Right atrium auricular region (tissue), 2 donors: ENCODE measurements around the gene PRDM10. TPM values are rescaled to one million over a fixed set of nuclear protein-coding genes. Genes with fewer than 3 reads are reported as not detected.
"Not testable (repeated sequence)": the region's sequence is repeated elsewhere in the genome, so short reads cannot be mapped to it uniquely, and the experiment has no call there.

ENCODE experiments used
- DNase-seq: peaks from one replicate; pipeline ENCODE4 v3.0.0-alpha.2; 2019; ENCODE audit warnings: low spot score
- H3K27ac ChIP-seq, 2 donors: fragments of 200-600 bp; sonication (generic); 1 replicate in 1 of 2; 2 replicates in 1 of 2; pipeline ENCODE4 v1.5.1; 2016 to 2019
- H3K27me3 ChIP-seq, 2 donors: fragments of 200-600 bp; sonication (generic); one replicate each; pipeline versions ENCODE4 v1.5.1 to v1.6.0; 2017 to 2019
- H3K36me3 ChIP-seq: fragments of 200-600 bp; sonication (generic); one replicate; pipeline ENCODE4 v1.5.1; 2016
- H3K4me1 ChIP-seq, 2 donors: fragments of 200-600 bp; sonication (generic); one replicate each; pipeline versions ENCODE4 v1.5.1 to v1.6.0; 2017 to 2019
- H3K4me3 ChIP-seq, 2 donors: fragments of 200-600 bp; sonication (generic); 1 replicate in 1 of 2; 2 replicates in 1 of 2; pipeline ENCODE4 v1.5.1; 2017 to 2019; ENCODE audit warnings: mild to moderate bottlenecking in 1 of 2, moderate library complexity in 1 of 2
- H3K9me3 ChIP-seq, 2 donors: fragments of 200-600 bp; sonication (generic); one replicate each; pipeline ENCODE4 v1.5.1; 2019
- total RNA-seq, 2 donors: library from RNA; depleted of rRNA; stranded (reverse); fragments of >200 nt; gene quantifications; one replicate each; pipeline ENCODE4 v1.1.0, GENCODE V29; 2016
- TF ChIP-seq, protein P1 (sequence below), 2 donors: fragments of 200-600 bp; sonication (generic); IDR thresholded peaks; one replicate each; pipeline ENCODE4 v1.5.1; 2019; ENCODE audit warnings: antibody characterized with exemption in 2 of 2

Gene PRDM10
- total RNA-seq, 2 donors from 2014 or later, result 4.3 TPM

DNA sequence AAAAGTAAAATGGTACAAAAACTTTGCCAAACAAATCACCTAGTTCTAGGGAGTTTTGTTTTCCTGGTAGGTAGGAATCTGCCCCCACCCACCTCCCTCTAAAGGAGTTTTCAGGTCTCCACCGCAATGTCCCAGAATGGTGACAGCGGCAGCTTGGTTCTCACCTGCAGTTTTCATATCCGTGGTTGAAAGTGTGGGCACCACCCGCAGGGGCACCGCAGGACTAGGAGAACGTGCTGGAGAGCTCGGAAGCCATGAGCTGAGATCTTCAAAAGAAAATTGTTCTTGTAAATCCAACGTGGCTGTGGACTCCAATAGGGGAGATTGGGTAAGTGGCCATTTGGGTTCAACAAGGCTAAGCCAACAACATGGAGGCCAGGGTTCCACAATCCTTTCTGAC, 118.1 kb downstream of the PRDM10 start:
- Histone ChIP-seq H3K36me3 (peaks cover 99% of the 10 kb centered on the region), H3K27ac (no peak overlapping the region), H3K4me1 (no peaks in the 10 kb centered on the region), H3K9me3 (no peaks in the 10 kb centered on the region), H3K4me3 (no peak overlapping the region), H3K27me3 (no peaks in the 10 kb centered on the region)
- TF ChIP-seq, protein P1, sequence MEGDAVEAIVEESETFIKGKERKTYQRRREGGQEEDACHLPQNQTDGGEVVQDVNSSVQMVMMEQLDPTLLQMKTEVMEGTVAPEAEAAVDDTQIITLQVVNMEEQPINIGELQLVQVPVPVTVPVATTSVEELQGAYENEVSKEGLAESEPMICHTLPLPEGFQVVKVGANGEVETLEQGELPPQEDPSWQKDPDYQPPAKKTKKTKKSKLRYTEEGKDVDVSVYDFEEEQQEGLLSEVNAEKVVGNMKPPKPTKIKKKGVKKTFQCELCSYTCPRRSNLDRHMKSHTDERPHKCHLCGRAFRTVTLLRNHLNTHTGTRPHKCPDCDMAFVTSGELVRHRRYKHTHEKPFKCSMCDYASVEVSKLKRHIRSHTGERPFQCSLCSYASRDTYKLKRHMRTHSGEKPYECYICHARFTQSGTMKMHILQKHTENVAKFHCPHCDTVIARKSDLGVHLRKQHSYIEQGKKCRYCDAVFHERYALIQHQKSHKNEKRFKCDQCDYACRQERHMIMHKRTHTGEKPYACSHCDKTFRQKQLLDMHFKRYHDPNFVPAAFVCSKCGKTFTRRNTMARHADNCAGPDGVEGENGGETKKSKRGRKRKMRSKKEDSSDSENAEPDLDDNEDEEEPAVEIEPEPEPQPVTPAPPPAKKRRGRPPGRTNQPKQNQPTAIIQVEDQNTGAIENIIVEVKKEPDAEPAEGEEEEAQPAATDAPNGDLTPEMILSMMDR (IDR thresholded peaks at IDR 0.05), result no peak
- no peak for DNase-seq

DNA sequence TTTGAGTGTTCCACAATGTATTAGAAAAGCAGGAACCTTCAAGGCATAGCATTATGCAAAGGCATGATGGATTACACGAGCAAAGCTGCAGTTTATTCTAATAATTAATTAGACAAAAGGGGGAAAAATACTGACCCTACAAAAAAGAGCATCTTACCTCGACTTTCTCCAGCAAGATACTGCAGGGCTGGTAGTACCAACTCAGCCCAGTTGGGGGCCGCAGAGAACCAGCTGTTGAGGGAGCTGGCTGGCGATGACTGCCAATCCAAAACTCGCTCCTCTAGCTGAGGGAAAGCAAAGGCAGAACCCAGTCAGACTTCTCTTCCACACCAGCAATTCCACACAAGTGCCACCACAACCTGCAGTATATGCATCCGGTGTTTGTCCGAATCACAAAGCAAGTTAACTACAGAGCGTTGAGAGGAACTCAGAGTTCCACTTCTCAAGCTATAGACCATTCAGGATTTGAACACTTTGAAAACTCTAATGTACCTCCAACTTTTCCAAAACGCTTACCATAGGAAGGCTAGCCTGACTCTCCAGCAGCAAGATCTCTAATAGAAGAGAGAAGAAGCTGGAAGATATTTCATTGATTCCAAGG, 121.0 kb downstream of the PRDM10 start:
- Histone ChIP-seq H3K4me1 (no peaks in the 10 kb centered on the region), H3K27me3 (no peaks in the 10 kb centered on the region), H3K4me3 (no peak overlapping the region), H3K9me3 (no peaks in the 10 kb centered on the region), H3K27ac (no peak overlapping the region), H3K36me3 (peaks cover 99% of the 10 kb centered on the region)
- no peak for DNase-seq
- TF ChIP-seq, protein P1 (IDR thresholded peaks at IDR 0.05), result peak in 1 of 2 donors; percentile 35

DNA sequence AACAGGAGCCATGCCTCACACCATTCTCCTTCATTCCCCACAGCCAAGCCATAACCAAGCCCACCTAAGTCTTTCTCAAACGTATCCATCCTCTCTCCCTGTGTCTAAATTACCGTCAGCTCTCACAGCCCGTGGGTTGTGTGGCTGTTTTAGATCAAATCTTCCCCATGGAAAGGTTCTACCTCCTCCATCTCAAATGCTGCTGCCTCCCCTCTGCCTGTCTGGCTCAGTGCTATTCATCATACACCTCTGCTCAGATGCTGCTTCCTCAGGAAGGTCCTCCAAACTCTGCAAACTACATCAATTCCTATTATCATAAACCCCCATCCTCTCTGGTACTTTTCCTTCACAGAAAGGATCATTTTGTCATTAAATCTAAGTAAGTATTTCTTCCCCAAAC, 122.3 kb downstream of the PRDM10 start:
- H3K27ac ChIP-seq, result no peak overlapping the region
- TF ChIP-seq, protein P1 (IDR thresholded peaks at IDR 0.05), result no peak
- H3K27me3 ChIP-seq, result no peaks in the 10 kb centered on the region
- H3K36me3 ChIP-seq, result peaks cover 97% of the 10 kb centered on the region
- H3K9me3 ChIP-seq, result no peaks in the 10 kb centered on the region
- DNase-seq, result no peak
- H3K4me1 ChIP-seq, result no peaks in the 10 kb centered on the region
- no peak overlapping the region for H3K4me3 ChIP-seq

DNA sequence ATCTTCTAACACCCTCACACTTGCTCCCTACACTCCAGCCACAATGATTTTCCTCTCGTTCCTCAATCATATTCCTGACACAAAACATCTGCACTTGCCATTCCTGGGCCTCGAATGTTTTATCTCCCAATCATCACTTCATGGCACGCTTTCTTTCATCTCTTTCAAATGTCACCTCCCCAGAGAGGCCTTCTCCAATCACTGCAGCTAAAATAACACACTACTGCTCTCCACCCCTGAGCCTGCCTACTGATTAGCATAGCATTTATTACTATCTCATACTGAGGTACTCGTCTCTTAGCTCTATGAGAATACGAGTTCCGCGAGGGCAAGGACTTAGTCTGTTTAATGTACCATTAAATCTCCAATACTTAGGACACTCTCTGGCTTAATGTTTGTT, 130.7 kb downstream of the PRDM10 start:
- Histone ChIP-seq H3K4me3 (no peak overlapping the region), H3K4me1 (no peaks in the 10 kb centered on the region), H3K27ac (no peak overlapping the region), H3K27me3 (no peaks in the 10 kb centered on the region), H3K36me3 (peaks cover 88% of the 10 kb centered on the region), H3K9me3 (no peaks in the 10 kb centered on the region)
- DNase-seq, result no peak
- TF ChIP-seq, protein P1 (IDR thresholded peaks at IDR 0.05), result no peak

DNA sequence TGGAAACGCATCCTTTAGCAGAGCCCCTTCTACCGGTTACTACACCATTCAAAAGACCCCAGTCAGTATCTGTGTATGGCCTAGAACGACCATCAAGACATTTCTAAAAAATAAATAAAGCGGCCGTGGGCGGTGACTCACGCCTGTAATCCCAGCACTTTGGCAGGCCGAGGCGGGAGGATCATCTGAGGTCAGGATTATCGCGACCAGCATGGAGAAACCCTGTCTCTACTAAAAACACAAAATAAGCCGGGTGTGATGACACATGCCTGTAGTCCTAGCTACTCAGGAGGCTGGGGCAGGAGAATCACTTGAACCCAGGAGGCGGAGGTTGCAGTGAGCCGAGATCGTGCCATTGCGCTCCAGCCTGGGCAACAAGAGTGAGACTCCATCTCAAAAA, 134.0 kb downstream of the PRDM10 start:
- H3K4me3 ChIP-seq, H3K9me3 ChIP-seq, DNase-seq, H3K4me1 ChIP-seq, H3K27me3 ChIP-seq, H3K27ac ChIP-seq: not testable (repeated sequence)
- peaks cover 80% of the 10 kb centered on the region for H3K36me3 ChIP-seq

DNA sequence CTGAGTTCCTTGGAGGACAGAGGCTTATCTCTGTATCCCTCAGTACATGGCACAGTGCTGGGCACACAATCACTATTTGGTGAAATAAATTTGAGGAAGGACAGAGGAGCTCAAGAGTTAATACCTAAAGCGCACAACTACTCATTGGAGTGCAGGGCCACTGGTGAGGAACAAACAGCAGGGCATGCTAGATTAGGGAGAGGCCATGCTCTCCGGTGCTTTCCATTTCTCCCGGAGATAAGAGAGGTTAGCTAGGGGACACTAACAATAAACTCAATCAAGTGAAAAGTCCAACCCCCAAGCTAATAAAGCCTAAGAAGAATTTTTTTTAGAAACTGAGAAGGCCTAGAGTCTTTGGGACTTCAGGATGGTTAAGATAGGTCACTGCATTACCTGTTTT, 136.3 kb downstream of the PRDM10 start:
- no peak for DNase-seq
- TF ChIP-seq, protein P1 (IDR thresholded peaks at IDR 0.05), result no peak

More for the DNA sequence above, 136.3 kb downstream of the PRDM10 start:
- Histone ChIP-seq H3K27ac (no peak overlapping the region), H3K4me1 (peaks cover 0 to 12% of the 10 kb centered on the region in 2 donors), H3K9me3 (no peaks in the 10 kb centered on the region), H3K4me3 (no peak overlapping the region), H3K27me3 (no peaks in the 10 kb centered on the region), H3K36me3 (peaks cover 65% of the 10 kb centered on the region)
